HPDE6-E6E7 (cell line): Measurements from ENCODE around the gene HEYL.
"Not testable (repeated sequence)": the region's sequence is repeated elsewhere in the genome, so short reads cannot be mapped to it uniquely, and the experiment has no call there.

Experiments
- DNase-seq: peaks from one replicate; pipeline ENCODE4 v3.0.0; 2011; ENCODE audit warnings: missing footprints; ENCODE audit errors: extremely low spot score

Gene HEYL

GRCh38 chr1:39608921-39609320 is 30.5 kb downstream of the HEYL start:
- no peak for DNase-seq

DNA sequence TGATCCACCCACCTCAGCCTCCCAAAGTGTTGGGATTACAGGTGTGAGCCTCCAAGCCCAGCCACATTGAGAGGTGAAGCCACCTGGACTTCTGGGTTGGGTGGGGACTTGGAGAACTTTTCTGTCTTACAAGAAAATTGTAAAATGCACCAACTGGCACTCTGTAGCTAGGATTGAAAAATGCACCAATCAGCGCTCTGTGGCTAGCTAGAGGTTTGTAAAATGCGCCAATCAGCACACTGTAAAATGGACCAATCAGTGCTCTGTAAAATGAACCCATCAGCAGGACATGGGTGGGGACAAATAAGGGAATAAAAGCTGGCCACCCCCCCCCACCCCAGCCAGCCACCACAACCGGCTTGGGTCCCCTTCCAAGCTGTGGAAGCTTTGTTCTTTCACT is 35.8 kb downstream of the HEYL start:
- not testable (repeated sequence) for DNase-seq

DNA sequence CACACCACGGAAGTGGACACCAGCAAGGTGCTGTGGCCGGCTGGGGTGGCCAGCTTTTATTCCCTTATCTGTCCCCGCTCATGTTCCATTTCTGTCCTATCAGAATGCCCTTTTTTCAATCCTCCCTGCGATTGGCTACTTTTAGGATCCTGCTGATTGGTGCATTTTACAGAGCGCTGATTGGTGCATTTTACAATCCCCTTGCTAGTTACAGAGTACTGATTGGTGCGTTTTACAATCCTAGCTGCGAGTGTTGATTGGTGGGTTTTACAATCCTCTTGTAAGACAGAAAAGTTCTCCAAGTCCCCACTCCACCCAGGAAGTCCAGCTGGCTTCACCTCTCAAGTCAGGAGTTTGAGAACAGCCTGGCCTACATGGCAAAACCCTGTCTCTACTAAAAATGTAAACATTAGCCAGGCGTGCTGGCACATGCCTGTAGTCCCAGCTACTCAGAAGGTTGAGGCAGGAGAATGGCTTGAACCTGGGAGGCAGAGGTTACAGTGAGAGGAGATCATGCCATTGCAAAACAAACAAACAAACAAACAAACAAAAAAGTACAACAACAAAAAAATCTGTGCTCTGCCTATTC is 37.7 kb downstream of the HEYL start:
- DNase-seq = not testable (repeated sequence)

DNA sequence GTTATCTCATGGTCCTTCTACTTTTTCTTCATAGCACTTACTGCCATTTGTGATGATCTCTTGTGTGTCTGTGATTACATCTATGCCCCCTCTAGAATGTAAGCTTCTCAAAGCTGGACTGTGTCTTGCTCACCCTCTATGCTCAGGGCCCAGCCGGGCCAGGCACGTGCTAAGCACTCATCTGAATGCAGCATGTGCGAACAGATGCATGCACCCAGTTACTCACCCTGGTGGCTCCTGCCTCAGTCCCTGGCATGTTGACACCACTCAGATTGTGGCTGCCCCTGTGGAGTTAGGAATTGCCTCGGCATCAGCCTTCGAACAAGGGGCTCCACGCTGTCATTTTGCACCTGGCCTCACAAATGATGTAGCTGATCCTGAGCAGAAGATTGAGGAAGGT is 43.3 kb downstream of the HEYL start:
- no peak for DNase-seq

DNA sequence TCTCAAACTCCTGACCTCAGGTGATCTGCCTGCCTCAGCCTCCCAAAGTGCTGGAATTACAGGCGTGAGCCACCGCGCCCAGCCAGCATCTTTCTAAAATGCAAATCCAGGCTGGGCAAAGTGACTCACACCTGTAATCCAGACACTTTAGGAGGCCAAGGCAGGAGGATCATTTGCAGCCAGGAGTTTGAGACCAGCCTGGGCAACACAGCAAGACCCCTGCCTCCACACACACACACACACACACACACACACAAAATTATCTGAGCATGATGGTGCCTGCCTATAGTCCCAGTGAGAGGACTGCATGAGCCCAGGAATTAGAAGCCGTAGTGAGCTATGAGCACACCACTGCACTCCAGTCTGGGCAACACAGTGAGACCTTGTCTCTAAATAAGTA is 46.1 kb downstream of the HEYL start:
- DNase-seq = no peak

DNA sequence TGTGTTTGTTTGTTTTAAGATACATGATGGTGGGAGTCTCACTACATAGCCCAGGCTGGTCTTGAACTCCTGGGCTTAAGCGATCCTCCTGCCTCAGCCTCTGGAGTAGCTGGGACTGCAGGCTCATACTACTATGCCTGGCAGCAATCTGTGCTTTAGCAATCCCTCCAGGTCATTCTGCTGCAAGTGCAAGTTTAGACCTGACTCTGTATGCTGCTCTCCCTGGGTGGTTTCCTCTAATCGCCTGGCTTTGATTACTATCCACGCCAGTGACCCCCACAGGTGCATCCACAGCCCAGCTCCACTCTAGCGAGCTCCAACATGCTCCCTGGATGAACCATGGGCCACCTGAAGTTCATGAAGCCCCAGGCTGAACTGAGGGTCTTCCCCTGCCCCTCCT is 47.4 kb downstream of the HEYL start:
- DNase-seq = no peak

DNA sequence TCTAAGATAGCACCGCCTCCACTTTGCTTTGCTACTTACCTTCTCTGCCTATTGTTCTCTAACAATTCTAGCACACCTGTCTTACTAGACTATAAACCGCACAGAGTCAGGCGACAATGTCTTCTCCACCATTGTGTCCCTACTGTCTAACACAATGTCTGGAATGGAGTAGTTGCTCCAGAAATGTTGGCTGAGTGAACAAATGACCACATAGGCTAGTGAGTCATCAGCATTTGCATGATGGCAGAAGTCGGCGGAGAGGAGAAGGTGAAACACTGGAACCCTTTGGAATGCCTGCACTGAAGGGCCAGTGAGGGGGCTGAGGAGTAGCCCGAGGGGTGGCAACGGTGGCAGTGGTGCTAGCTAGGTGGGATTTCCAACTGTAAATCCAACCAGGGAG is 48.9 kb downstream of the HEYL start:
- no peak for DNase-seq

- no peak for DNase-seq
Observed at GRCh38 chr1:39585933-39586332, 53.5 kb downstream of the HEYL start.

GRCh38 chr1:39576016-39576657 is 63.3 kb downstream of the HEYL start:
- no peak for DNase-seq

DNA sequence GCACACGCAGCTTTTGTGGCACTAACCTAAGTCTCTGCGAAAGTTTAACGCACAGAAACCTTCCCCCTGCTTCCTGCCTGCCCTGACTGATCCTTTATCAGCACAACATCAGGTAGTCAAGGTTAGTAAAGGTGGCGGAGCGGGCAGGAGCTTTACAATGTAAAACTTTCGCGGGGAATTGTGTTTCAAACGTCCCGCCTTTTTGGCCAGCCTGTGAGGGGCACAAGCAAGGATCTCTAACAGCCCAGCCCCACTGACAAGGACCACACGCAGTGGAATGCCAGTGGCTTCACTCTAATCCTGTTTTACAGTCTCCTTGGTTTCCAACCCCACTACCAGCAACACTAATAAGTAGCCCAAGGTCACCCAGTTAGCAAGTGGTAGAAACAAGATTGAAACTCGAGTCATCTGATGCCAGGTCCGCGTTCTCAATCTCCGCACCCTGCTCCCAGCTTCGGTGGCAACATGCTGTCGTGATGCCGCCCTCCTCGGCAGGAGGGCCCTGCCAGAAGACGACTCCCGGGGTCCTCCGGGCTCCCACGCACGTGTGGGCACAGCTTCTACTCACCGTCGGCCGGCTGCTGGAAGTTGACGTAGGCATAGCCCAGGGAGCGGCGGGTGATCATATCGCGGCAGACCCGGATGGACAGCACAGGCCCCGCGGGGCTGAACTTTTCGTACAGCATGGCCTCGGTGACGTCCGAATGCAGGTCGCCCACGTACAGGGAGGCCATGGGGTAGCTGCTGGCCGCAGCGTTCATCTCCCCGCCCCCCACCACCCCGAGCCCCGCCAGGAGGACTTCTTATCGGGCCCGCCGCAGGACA is 64.0 kb downstream of the HEYL start:
- no peak for DNase-seq

DNA sequence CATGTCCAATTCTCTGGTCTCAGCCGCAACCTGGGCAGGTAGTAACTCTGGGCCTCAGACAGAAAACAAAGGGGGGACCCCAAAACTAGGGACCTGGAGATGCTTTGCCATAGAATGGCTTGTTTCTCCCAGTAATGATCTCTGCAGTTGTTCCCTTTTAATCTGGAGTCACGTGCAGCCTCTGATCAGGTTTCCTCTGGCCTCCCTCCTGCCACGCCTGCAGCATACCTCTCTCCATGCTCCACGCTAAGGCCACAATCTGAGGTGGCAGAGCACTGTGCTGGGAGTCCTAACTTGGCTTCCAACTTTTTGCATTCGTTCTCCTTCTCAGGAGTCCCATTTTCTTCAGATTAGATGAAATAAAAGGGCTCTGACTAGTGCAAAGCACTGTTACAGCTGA is 64.8 kb downstream of the HEYL start:
- no peak for DNase-seq
